ENCODE data around the gene SMG6. TPM values are rescaled to one million over a fixed set of nuclear protein-coding genes. Genes with fewer than 3 reads are reported as not detected.

The SMG6 gene
- total and polyA plus RNA-seq, 2 of the 13 experiments (the other 11 are each of a cell fraction or from before 2014, with no cell fraction given), result 4.6 to 14.6 TPM

- no peak for TF ChIP-seq CBFB (CRISPR knock-in tag; IDR thresholded peaks at IDR 0.05)
- no peak for TF ChIP-seq KDM5B (CRISPR knock-in tag; IDR thresholded peaks at IDR 0.05; ENCODE audit: borderline replicate concordance)
- 0 out of 3 replicates have a peak, but pooled peaks have one; percentile 28 for TF ChIP-seq MXI1 (IDR thresholded peaks at IDR 0.05; ENCODE audit: borderline replicate concordance, low read depth, low read length)
- TF ChIP-seq DNMT3B (CRISPR knock-in tag; conservative IDR thresholded peaks at IDR 0.05), result no peak
- no peak for TF ChIP-seq KDM4B (CRISPR knock-in tag; IDR thresholded peaks at IDR 0.05)
- peak; percentile 46; the same call in 1 of the 2 replicates for TF ChIP-seq AHR (CRISPR knock-in tag; IDR thresholded peaks at IDR 0.05)
- TF ChIP-seq TFE3 (CRISPR knock-in tag; IDR thresholded peaks at IDR 0.05), result 0 out of 2 replicates have a peak, but pooled peaks have one; percentile 26
- peak; percentile 27 for TF ChIP-seq XRCC5 (optimal IDR thresholded peaks at IDR 0.05; ENCODE audit: low read length)
- no peak for TF ChIP-seq ZNF792 (CRISPR knock-in tag; IDR thresholded peaks at IDR 0.05)
- TF ChIP-seq ZNF281 (CRISPR knock-in tag; IDR thresholded peaks at IDR 0.05; ENCODE audit: borderline replicate concordance), result no peak
- peak in 1 of 2 experiments; percentile 61; a peak in 1 of 4 replicates for TF ChIP-seq HMGXB4 (CRISPR knock-in tag; IDR thresholded peaks at IDR 0.05; ENCODE audit: borderline replicate concordance in 1 of 2, low read depth in 1 of 2)
- no peak for TF ChIP-seq CHCHD3 (CRISPR knock-in tag; IDR thresholded peaks at IDR 0.05)
- no peak for TF ChIP-seq ZNF788 (CRISPR knock-in tag; IDR thresholded peaks at IDR 0.05; ENCODE audit: borderline replicate concordance)
- 0 out of 2 replicates have a peak, but pooled peaks have one; percentile 29 for TF ChIP-seq ZNF205 (CRISPR knock-in tag; IDR thresholded peaks at IDR 0.05)
- 0 out of 2 replicates have a peak, but pooled peaks have one; percentile 36 for TF ChIP-seq FOSL2 (CRISPR knock-in tag; IDR thresholded peaks at IDR 0.05)
- no peak for TF ChIP-seq MZF1 (CRISPR knock-in tag; IDR thresholded peaks at IDR 0.05; ENCODE audit: borderline replicate concordance)
- no peak for TF ChIP-seq EP300 (IDR thresholded peaks at IDR 0.05; ENCODE audit: low read depth in 2 of 2, low read length in 2 of 2)
- no peak for TF ChIP-seq EP300 (CRISPR knock-in tag; IDR thresholded peaks at IDR 0.05; ENCODE audit: borderline replicate concordance)
- TF ChIP-seq RAD21 (CRISPR knock-in tag; IDR thresholded peaks at IDR 0.05), result peak; percentile 96
- TF ChIP-seq CTCF (CRISPR knock-in tag; IDR thresholded peaks at IDR 0.05), result peak; percentile 97
These were observed 58.8 kb downstream of the SMG6 start (continued) for GRCh38 chr17:2244545-2245525.

Measured in HepG2 (cell line).